ENCODE measurements around the gene RRP15.
"Not testable (repeated sequence)": the region's sequence is repeated elsewhere in the genome, so short reads cannot be mapped to it uniquely, and the experiment has no call there.

Gene RRP15

GRCh38 chr1:218297461-218297860 lies 12.4 kb downstream of the RRP15 start:
- DNase-seq (ENCODE audit: low read depth): no peak

GRCh38 chr1:218297867-218298266 lies 12.8 kb downstream of the RRP15 start:
- DNase-seq (ENCODE audit: low read depth): no peak

- DNase-seq (ENCODE audit: low read depth): no peak
Observed at GRCh38 chr1:218298398-218298797, 13.3 kb downstream of the RRP15 start.

GRCh38 chr1:218299416-218299815 lies 14.3 kb downstream of the RRP15 start:
- DNase-seq (ENCODE audit: low read depth): peak; percentile 53

GRCh38 chr1:218301217-218301616 lies 16.1 kb downstream of the RRP15 start:
- no peak for DNase-seq (ENCODE audit: low read depth)

GRCh38 chr1:218302155-218302554 lies 17.1 kb downstream of the RRP15 start:
- DNase-seq (ENCODE audit: low read depth): no peak

GRCh38 chr1:218303176-218303879 lies 18.2 kb downstream of the RRP15 start:
- no peak for DNase-seq (ENCODE audit: low read depth)

- no peak for DNase-seq (ENCODE audit: low read depth)
Observed at GRCh38 chr1:218304281-218305039, 19.4 kb downstream of the RRP15 start.

GRCh38 chr1:218305472-218306064 lies 20.5 kb downstream of the RRP15 start:
- no peak for DNase-seq (ENCODE audit: low read depth)

GRCh38 chr1:218312509-218312908 lies 27.4 kb downstream of the RRP15 start:
- no peak for DNase-seq (ENCODE audit: low read depth)

- no peak for DNase-seq (ENCODE audit: low read depth)
Observed at GRCh38 chr1:218314316-218314715, 29.2 kb downstream of the RRP15 start.

- DNase-seq (ENCODE audit: low read depth): no peak
Observed at GRCh38 chr1:218315638-218316037, 30.5 kb downstream of the RRP15 start.

- no peak for DNase-seq (ENCODE audit: low read depth)
Observed at GRCh38 chr1:218317061-218317460, 32.0 kb downstream of the RRP15 start.

- not testable (repeated sequence) for DNase-seq (ENCODE audit: low read depth)
Observed at GRCh38 chr1:218320182-218320581, 35.1 kb downstream of the RRP15 start.

GRCh38 chr1:218322762-218323161 lies 37.7 kb downstream of the RRP15 start:
- no peak for DNase-seq (ENCODE audit: low read depth)

GRCh38 chr1:218323568-218324225 lies 38.6 kb downstream of the RRP15 start:
- DNase-seq (ENCODE audit: low read depth): no peak

- DNase-seq (ENCODE audit: low read depth): no peak
Observed at GRCh38 chr1:218324226-218324580, 39.1 kb downstream of the RRP15 start.

GRCh38 chr1:218328769-218329168 lies 43.7 kb downstream of the RRP15 start:
- no peak for DNase-seq (ENCODE audit: low read depth)

GRCh38 chr1:218330043-218330623 lies 45.0 kb downstream of the RRP15 start:
- peak; percentile 20 for DNase-seq (ENCODE audit: low read depth)

GRCh38 chr1:218332416-218332815 lies 47.3 kb downstream of the RRP15 start:
- no peak for DNase-seq (ENCODE audit: low read depth)

- DNase-seq (ENCODE audit: low read depth): no peak
Observed at GRCh38 chr1:218336328-218336727, 51.2 kb downstream of the RRP15 start.

GRCh38 chr1:218339267-218339831 lies 54.3 kb downstream of the RRP15 start:
- DNase-seq (ENCODE audit: low read depth): peak; percentile 28

All from stromal cell of bone marrow (primary cell).